OCI-LY3 (cell line): ENCODE results near the gene HHIP.

ENCODE experiments used
- H2AFZ ChIP-seq: fragments of 200-600, 300-600 bp; shearing (Covaris generic); 2 replicates; pipeline ENCODE4 v1.6.0; 2014; ENCODE audit warnings: antibody characterized with exemption, low read depth, low read length
- H3K27ac ChIP-seq: fragments of 200-600, 300-600 bp; sonication (generic); 2 replicates; pipeline ENCODE4 v1.5.1; 2014; ENCODE audit warnings: mild to moderate bottlenecking, low read length, moderate library complexity, mixed read lengths
- H3K27me3 ChIP-seq: fragments of 200-600, 300-600 bp; sonication (generic); 2 replicates; pipeline ENCODE4 v1.6.1; 2014; ENCODE audit warnings: low read depth, low read length, mixed read lengths
- H3K36me3 ChIP-seq: fragments of 200-600, 300-600 bp; sonication (generic); replicated peaks from 2 replicates; pipeline ENCODE3; 2014; ENCODE audit warnings: low read depth, low read length, mixed read lengths
- H3K4me1 ChIP-seq: fragments of 300-600, 200-600 bp; sonication (generic); 2 replicates; pipeline ENCODE4 v1.6.1; 2014; ENCODE audit warnings: low read length, mixed read lengths
- H3K4me2 ChIP-seq: fragments of 200-600, 300-600 bp; sonication (generic); 2 replicates; pipeline ENCODE4 v1.6.1; 2014; ENCODE audit warnings: low read length, mixed read lengths
- H3K4me3 ChIP-seq: fragments of 300-600, 200-600 bp; sonication (generic); 2 replicates; pipeline ENCODE4 v1.5.1; 2014; ENCODE audit warnings: antibody characterized with exemption, mild to moderate bottlenecking, low read length, moderate library complexity
- H3K79me2 ChIP-seq: fragments of 300-600, 200-600 bp; shearing (Covaris generic); 2 replicates; pipeline ENCODE4 v1.6.1; 2014; ENCODE audit warnings: mild to moderate bottlenecking, low read length, mixed read lengths
- H3K9ac ChIP-seq: fragments of 300-600, 200-600 bp; shearing (Covaris generic); 2 replicates; pipeline ENCODE4 v1.6.0; 2014; ENCODE audit warnings: mild to moderate bottlenecking, low read length, moderate library complexity
- H3K9me3 ChIP-seq: fragments of 200-600, 300-600 bp; shearing (Covaris generic); 2 replicates; pipeline ENCODE4 v1.6.1; 2014; ENCODE audit warnings: low read length, mixed read lengths; ENCODE audit not compliant: insufficient read depth
- H4K20me1 ChIP-seq: fragments of 200-600, 300-600 bp; sonication (generic); 2 replicates; pipeline ENCODE4 v1.6.1; 2016; ENCODE audit warnings: low read length, mixed read lengths; ENCODE audit not compliant: insufficient read depth
- CTCF ChIP-seq: fragments of 200-600, 300-600 bp; sonication (generic); IDR thresholded peaks from 2 replicates; pipeline ENCODE4 v1.5.1; 2014; ENCODE audit warnings: antibody characterized with exemption, low read length, low read depth
- EZH2phosphoT487 ChIP-seq: fragments of 200-600 bp; shearing (Covaris generic); IDR thresholded peaks from 2 replicates; pipeline ENCODE4 v1.6.1; 2018; ENCODE audit warnings: antibody characterized with exemption, mixed run types, low read depth

HHIP gene

GRCh38 chr4:144686921-144687320 lies 41.0 kb downstream of the HHIP start:
- Histone ChIP-seq H3K36me3 (no peaks in the 10 kb centered on the region), H3K27me3 (no peaks in the 10 kb centered on the region)
- no peak for TF ChIP-seq EZH2phosphoT487
- TF ChIP-seq CTCF: no peak

GRCh38 chr4:144687466-144687865 lies 41.5 kb downstream of the HHIP start:
- Histone ChIP-seq H3K4me3 (no peak overlapping the region), H3K36me3 (no peaks in the 10 kb centered on the region), H3K9me3 (no peaks in the 10 kb centered on the region), H3K27ac (no peak overlapping the region), H4K20me1 (0 out of 2 replicates have a peak, but pooled peaks cover 3% of the 10 kb centered on the region), H3K27me3 (no peaks in the 10 kb centered on the region), H3K9ac (no peak overlapping the region), H2AFZ (no peak overlapping the region), H3K4me1 (peaks cover 2% of the 10 kb centered on the region), H3K79me2 (no peaks in the 10 kb centered on the region), H3K4me2 (no peak overlapping the region)
- no peak for TF ChIP-seq CTCF
- no peak for TF ChIP-seq EZH2phosphoT487

More at GRCh38 chr4:144686921-144687320, 41.0 kb downstream of the HHIP start:
- Histone ChIP-seq H3K4me1 (peaks cover 7% of the 10 kb centered on the region), H3K27ac (no peak overlapping the region), H2AFZ (no peak overlapping the region), H4K20me1 (0 out of 2 replicates have a peak, but pooled peaks cover 3% of the 10 kb centered on the region), H3K4me3 (no peak overlapping the region), H3K79me2 (no peaks in the 10 kb centered on the region), H3K4me2 (no peak overlapping the region), H3K9me3 (no peaks in the 10 kb centered on the region), H3K9ac (no peak overlapping the region)

GRCh38 chr4:144688035-144688569 lies 42.1 kb downstream of the HHIP start:
- no peak for TF ChIP-seq CTCF
- TF ChIP-seq EZH2phosphoT487: no peak
- Histone ChIP-seq H4K20me1 (0 out of 2 replicates have a peak, but pooled peaks cover 3% of the 10 kb centered on the region), H2AFZ (no peak overlapping the region)

GRCh38 chr4:144689125-144689524 lies 43.2 kb downstream of the HHIP start:
- Histone ChIP-seq H3K4me2 (no peak overlapping the region), H3K27ac (no peak overlapping the region), H3K79me2 (no peaks in the 10 kb centered on the region), H3K9ac (no peak overlapping the region), H4K20me1 (0 out of 2 replicates have a peak, but pooled peaks cover 3% of the 10 kb centered on the region), H2AFZ (no peak overlapping the region), H3K4me3 (no peak overlapping the region), H3K36me3 (no peaks in the 10 kb centered on the region), H3K9me3 (no peaks in the 10 kb centered on the region), H3K4me1 (no peaks in the 10 kb centered on the region), H3K27me3 (no peaks in the 10 kb centered on the region)
- no peak for TF ChIP-seq CTCF
- TF ChIP-seq EZH2phosphoT487: no peak

More at GRCh38 chr4:144688035-144688569, 42.1 kb downstream of the HHIP start:
- Histone ChIP-seq H3K4me1 (no peaks in the 10 kb centered on the region), H3K27ac (no peak overlapping the region), H3K9ac (no peak overlapping the region), H3K36me3 (no peaks in the 10 kb centered on the region), H3K4me3 (no peak overlapping the region), H3K9me3 (no peaks in the 10 kb centered on the region), H3K4me2 (no peak overlapping the region), H3K79me2 (no peaks in the 10 kb centered on the region), H3K27me3 (no peaks in the 10 kb centered on the region)
